WI38 (cell line): ENCODE measurements around the gene PARP12.

ENCODE experiments used
- H3K4me3 ChIP-seq: 2 replicates; pipeline ENCODE4 v1.5.1; 2011; ENCODE audit warnings: low read depth, mild to moderate bottlenecking, control low read depth, low read length
- CTCF ChIP-seq: IDR thresholded peaks from 2 replicates; pipeline ENCODE4 v1.5.1; 2012; ENCODE audit warnings: low read depth, mild to moderate bottlenecking, control low read depth, low read length

Gene PARP12

GRCh38 chr7:139985811-139986210 is 76.9 kb downstream of the PARP12 start:
- no peak overlapping the region for H3K4me3 ChIP-seq
- TF ChIP-seq CTCF: no peak

- TF ChIP-seq CTCF: no peak
- H3K4me3 ChIP-seq: no peak overlapping the region
Measured at GRCh38 chr7:139984642-139985539, 77.9 kb downstream of the PARP12 start.

GRCh38 chr7:139982927-139983920 is 79.5 kb downstream of the PARP12 start:
- no peak overlapping the region for H3K4me3 ChIP-seq
- no peak for TF ChIP-seq CTCF

GRCh38 chr7:139981511-139981895 is 81.2 kb downstream of the PARP12 start:
- TF ChIP-seq CTCF: no peak

GRCh38 chr7:139976838-139977656 is 85.7 kb downstream of the PARP12 start:
- no peak for TF ChIP-seq CTCF

More at GRCh38 chr7:139981511-139981895, 81.2 kb downstream of the PARP12 start:
- H3K4me3 ChIP-seq: no peak overlapping the region

GRCh38 chr7:139976055-139976837 is 86.5 kb downstream of the PARP12 start:
- H3K4me3 ChIP-seq: no peak overlapping the region
- TF ChIP-seq CTCF: no peak

More at GRCh38 chr7:139976838-139977656, 85.7 kb downstream of the PARP12 start:
- no peak overlapping the region for H3K4me3 ChIP-seq
